CD4-positive, alpha-beta T cell treated with Interleukin-15 for 1 hour (primary cell): ENCODE results near the gene ABCA2.
A peak's percentile ranks its signal among the peaks of the same experiment; 100 is the strongest.

Experiments
- DNase-seq: peaks from one replicate; pipeline ENCODE4 v3.0.0-alpha.2; 2020

Gene ABCA2

GRCh38 chr9:137027369-137028262, at the start of gene ABCA2:
Gene ABCA2 (minus strand): TSS chr9:137028237. CDS start chr9:137028140, 97 bp downstream.
- no peak for DNase-seq

GRCh38 chr9:137077010-137077747, 49.1 kb upstream of the ABCA2 start, which contains the start of gene UAP1L1:
Gene UAP1L1 (plus strand): TSS chr9:137077517. CDS start chr9:137077533, 16 bp downstream.
- DNase-seq: peak; percentile 64

- DNase-seq: no peak
Observed at GRCh38 chr9:137076636-137077009, 48.6 kb upstream of the ABCA2 start.

- DNase-seq: no peak
Observed at GRCh38 chr9:137075275-137075775, 47.3 kb upstream of the ABCA2 start.

GRCh38 chr9:137074657-137075274, 46.7 kb upstream of the ABCA2 start:
- no peak for DNase-seq

- no peak for DNase-seq
Observed at GRCh38 chr9:137073992-137074399, 46.0 kb upstream of the ABCA2 start.

GRCh38 chr9:137071282-137071681, 43.2 kb upstream of the ABCA2 start:
- DNase-seq: no peak

- no peak for DNase-seq
Observed at GRCh38 chr9:137070906-137071275, 42.9 kb upstream of the ABCA2 start.

GRCh38 chr9:137070201-137070905, 42.3 kb upstream of the ABCA2 start, which contains the start of gene SAPCD2:
Gene SAPCD2 (minus strand): TSS chr9:137070557. CDS start chr9:137070460, 97 bp downstream.
- DNase-seq: peak; percentile 86

GRCh38 chr9:137069508-137070091, 41.6 kb upstream of the ABCA2 start:
- no peak for DNase-seq

GRCh38 chr9:137068539-137069507, 40.8 kb upstream of the ABCA2 start:
- no peak for DNase-seq

GRCh38 chr9:137067860-137068538, 40.0 kb upstream of the ABCA2 start:
- peak; percentile 91 for DNase-seq

- no peak for DNase-seq
Observed at GRCh38 chr9:137066096-137066861, 38.2 kb upstream of the ABCA2 start.

GRCh38 chr9:137065336-137065967, 37.4 kb upstream of the ABCA2 start:
- DNase-seq: no peak

GRCh38 chr9:137064880-137065164, 36.8 kb upstream of the ABCA2 start:
- DNase-seq: no peak

GRCh38 chr9:137064027-137064879, 36.2 kb upstream of the ABCA2 start:
- peak; percentile 34 for DNase-seq

- DNase-seq: no peak
Observed at GRCh38 chr9:137063311-137064026, 35.4 kb upstream of the ABCA2 start.
